Prostate gland (tissue), 2 donors: ENCODE data around the gene HSPG2.

ENCODE experiments used
- CTCF ChIP-seq, 4 experiments: fragments of 200-600 bp in 2 of 4; fragments of 450-650 bp in 2 of 4; sonication (generic) in 2 of 4; IDR thresholded peaks; 1 replicate in 3 of 4; 2 replicates in 1 of 4; pipeline ENCODE4 v1.5.1; 2016 to 2019; ENCODE audit warnings: antibody characterized with exemption in 4 of 4, mild to moderate bottlenecking in 2 of 4, moderate library complexity in 2 of 4
- POLR2A ChIP-seq: fragments of 450-650 bp; IDR thresholded peaks from one replicate; pipeline ENCODE4 v1.6.1; 2016; ENCODE audit warnings: antibody characterized with exemption, mild to moderate bottlenecking
- POLR2AphosphoS5 ChIP-seq: sonication (generic); formaldehyde crosslinking; IDR thresholded peaks from one replicate; pipeline ENCODE4 v1.6.1; 2017; ENCODE audit warnings: antibody characterized with exemption

- TF ChIP-seq CTCF (IDR thresholded peaks at IDR 0.05): no peak
- no peak for TF ChIP-seq POLR2A
- no peak for TF ChIP-seq POLR2AphosphoS5
Observed at GRCh38 chr1:21848524-21849174, 88.5 kb downstream of the HSPG2 start.
